DMS153 (cell line): ENCODE measurements around the gene TECPR2.

Source experiments
- DNase-seq: peaks from one replicate; lab custom pipeline; 2025; lab: John Stamatoyannopoulos, UW

Gene TECPR2

DNA sequence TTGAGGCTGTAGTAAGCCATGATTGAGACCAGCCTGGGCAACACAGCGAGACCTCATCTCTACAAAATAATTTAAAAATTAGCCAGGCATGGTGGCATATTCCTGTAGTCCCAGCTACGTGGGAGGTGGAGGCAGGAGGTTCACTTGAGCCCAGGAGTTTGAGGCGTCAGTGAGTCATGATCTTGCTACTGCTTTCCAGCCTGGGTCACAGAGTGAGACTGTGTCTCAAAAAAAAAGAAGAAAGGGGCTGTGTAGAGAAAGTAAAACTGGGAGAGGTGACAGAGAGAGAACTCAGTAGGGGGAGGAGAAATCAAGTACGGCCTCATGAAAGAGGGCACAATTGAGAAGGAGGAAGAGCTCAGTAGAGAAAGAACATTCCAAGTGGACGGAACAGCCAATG lies 12.4 kb downstream of the TECPR2 start:
- no peak for DNase-seq

GRCh38 chr14:102377696-102378095 lies 15.0 kb downstream of the TECPR2 start:
- DNase-seq: no peak

DNA sequence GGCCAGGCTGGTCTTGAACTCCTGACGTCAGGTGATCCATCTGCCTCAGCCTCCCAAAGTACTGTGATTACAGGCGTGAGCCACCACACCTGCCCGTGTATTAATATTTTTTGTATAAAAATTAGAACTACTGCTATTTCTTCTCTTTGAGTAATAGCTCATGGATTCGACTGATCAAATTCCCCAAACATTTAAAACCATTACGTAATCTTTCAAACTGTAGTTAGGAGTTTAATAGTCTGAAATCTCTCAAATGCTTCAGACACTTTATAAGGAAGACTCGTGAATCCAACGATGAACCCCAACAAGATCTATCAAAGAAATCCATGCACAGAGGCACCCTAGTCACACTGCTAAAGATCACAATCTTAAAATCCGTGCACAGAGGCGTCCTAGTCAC lies 16.1 kb downstream of the TECPR2 start:
- no peak for DNase-seq

GRCh38 chr14:102387086-102387485 lies 24.3 kb downstream of the TECPR2 start:
- no peak for DNase-seq

DNA sequence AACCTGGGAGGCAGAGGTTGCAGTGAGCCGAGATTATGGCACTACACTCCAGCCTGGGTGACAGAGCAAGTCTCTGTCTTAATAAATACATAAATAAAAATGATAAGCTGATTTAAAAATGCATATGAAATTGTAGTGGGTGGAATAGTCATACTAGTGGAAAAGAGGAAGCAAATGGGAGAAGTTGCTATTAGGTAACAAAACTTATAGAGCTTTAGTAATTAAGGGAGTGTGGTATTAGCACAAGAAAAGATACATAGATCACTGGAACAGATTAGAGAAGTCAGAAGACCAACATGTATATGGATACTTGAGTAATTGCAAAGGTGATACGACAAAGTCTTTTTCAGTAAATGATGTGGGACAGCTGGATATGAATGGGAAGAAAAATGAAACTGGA lies 26.5 kb downstream of the TECPR2 start:
- no peak for DNase-seq

DNA sequence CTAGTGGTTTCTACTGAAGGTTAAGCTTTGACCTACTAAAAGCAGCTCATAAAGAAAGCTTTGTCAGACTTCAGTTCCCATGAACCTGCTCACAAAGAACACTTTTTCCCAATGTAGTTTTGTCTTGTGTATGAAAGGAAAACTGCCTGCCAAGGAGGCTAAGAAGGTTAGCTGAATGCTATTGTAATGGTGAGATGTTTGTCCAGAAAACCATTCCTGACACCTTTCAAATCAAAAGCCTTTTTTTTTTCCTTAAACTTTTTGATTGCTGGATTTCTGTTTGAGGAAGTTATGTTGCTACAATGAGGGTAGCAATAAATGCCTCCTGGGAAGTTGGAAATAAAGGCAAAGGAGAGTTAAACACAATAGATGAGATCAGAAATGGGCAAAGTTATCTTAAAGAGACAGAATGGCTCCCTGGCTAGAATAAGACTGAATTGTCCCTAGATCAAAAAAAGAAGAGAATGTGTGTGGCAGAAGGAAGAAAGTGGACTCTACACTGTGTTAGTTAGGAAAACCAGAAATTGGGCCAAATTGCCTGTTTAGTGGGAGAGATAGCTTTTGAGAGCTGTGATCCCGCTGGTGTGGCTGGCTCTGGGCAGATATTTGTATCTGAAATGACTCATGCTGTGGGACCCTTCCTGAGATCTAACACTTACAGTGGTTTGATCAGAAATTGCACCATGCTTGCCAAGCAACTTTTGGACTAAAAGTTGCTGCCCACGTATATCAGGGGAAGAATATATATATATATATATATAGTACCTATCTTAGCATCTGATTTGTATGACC lies 27.5 kb downstream of the TECPR2 start:
- no peak for DNase-seq

DNA sequence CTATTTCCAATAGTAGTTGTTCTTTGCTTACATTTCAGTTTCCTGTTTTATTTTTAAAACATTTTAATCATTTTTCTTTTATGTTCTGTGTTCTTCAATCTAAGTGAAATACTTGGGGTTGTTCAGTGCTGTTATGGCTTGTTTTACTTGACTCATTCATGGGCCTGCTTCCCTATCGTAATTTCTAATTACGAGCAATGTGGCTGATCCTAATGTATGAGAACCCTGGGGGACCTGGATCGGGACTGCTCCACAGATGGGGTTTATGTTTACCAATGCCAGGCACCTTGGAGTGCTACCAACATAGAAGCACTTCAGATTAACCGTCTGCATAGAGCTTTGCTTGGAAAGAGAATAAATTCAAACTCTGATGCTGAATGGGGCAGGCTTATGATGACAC lies 29.8 kb downstream of the TECPR2 start:
- no peak for DNase-seq

- no peak for DNase-seq
Observed at GRCh38 chr14:102394717-102395375, 32.1 kb downstream of the TECPR2 start.

GRCh38 chr14:102396521-102396920 lies 33.8 kb downstream of the TECPR2 start:
- DNase-seq: no peak

GRCh38 chr14:102403028-102403427 lies 40.3 kb downstream of the TECPR2 start:
- no peak for DNase-seq

- DNase-seq: no peak
Observed at GRCh38 chr14:102407258-102407657, 44.5 kb downstream of the TECPR2 start.

DNA sequence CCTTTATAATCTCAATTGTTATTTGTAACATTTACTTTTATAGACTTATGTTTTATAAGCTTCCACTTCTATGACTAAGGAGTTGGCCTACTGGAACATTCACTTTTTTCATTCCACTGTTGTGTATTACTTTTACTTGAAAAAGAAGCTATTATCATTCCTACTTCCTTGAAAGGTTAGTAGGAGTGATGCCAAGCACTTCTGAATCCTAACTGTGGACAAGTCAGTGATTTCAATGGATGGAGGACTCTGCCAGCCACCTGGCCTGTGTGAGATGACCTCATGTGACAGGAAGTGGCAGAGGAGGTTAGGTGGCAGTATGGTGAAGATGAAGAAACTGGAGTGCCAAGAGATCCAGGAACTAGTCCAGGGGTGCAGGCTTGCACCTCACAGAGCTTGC lies 46.0 kb downstream of the TECPR2 start:
- no peak for DNase-seq

GRCh38 chr14:102415671-102416070 lies 52.9 kb downstream of the TECPR2 start:
- DNase-seq: no peak

GRCh38 chr14:102417001-102417431 lies 54.3 kb downstream of the TECPR2 start:
- DNase-seq: no peak

DNA sequence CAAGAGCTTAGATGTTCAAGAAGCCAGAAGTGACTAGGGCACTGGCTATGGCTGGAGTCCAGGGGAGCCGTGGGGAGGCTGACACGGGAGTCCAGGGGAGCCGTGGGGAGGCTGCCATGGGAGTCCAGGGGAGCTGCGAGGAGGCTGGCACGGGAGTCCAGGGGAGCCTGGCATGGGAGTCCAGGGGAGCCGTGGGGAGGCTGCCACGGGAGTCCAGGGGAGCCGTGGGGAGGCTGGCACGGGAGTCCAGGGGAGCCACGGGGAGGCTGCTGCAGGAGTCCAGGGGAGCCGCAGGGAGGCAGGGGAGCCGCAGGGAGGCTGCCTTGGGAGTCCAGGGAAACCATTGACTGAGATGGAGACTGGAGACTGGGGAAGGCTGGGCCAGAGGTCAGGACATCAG lies 54.9 kb downstream of the TECPR2 start:
- DNase-seq: no peak

GRCh38 chr14:102418169-102418852 lies 55.6 kb downstream of the TECPR2 start:
- DNase-seq: no peak

DNA sequence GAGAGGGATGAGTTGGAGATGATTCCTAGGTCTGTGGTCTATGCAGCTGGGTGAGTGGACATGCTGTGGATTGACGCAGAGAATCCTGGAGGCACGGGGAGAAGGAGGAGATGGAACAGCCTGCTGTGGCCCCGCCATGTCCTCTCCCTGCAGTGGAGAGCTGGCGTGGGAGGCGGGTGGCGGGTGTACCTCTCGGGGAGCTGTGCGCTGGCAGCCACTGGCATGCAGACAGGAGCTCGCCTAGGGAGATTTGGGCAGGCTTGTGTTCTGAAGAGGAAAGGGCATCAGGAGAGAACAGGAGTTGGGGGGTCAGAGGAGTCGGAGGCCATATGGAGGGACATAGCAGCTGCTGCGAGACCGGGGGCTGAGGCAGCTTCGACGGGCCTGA lies 56.1 kb downstream of the TECPR2 start:
- DNase-seq: no peak

GRCh38 chr14:102419276-102419675 lies 56.5 kb downstream of the TECPR2 start:
- no peak for DNase-seq

GRCh38 chr14:102419716-102420115 lies 57.0 kb downstream of the TECPR2 start:
- DNase-seq: no peak

- DNase-seq: no peak
Observed at GRCh38 chr14:102421411-102422057, 58.8 kb downstream of the TECPR2 start.

DNA sequence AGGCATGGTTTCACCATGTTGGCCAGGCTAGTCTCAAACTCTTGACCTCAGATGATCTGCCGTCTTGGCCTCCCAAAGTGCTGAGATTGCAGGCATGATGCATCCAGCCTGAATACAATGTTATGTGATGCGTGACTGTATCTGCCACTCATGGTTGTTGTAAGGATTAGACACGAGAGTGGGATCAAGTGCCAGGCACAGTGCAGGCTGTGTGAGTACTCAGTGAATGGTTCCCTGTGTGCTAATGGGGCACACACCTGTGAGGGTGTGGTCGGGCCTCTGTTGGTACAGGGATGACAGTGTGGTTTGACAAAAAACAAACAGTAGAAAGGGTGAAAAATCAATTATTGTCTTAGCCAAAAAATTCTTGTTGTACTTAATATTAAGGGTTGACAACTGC lies 61.8 kb downstream of the TECPR2 start:
- no peak for DNase-seq

- no peak for DNase-seq
Observed at GRCh38 chr14:102424923-102425322, 62.2 kb downstream of the TECPR2 start.

GRCh38 chr14:102426796-102427195 lies 64.1 kb downstream of the TECPR2 start:
- no peak for DNase-seq
